IMR-90 (cell line): ENCODE data around the gene HIF1A. TPM values are rescaled to one million over a fixed set of nuclear protein-coding genes. Genes with fewer than 3 reads are reported as not detected.

Source experiments
- ATAC-seq: fragments of 200-7000 bp; cut with Tn5 transposase; 2 replicates; pipeline ENCODE4 v1.9.1; 2020; ENCODE audit warnings: low read depth, mild to moderate bottlenecking, moderate library complexity
- BruUV-seq: library from RNA; stranded (reverse); fragments of 400-500 nt; replicated peaks from 2 replicates; lab custom pipeline; 2021; lab: Mats Ljungman, UMichigan
- CTCF ChIA-PET: fragments of 300-600 bp; formaldehyde crosslinking; extraction: SDS; loops from one replicate; lab custom pipeline; 2021; ENCODE audit warnings: antibody characterized with exemption; lab: Yijun Ruan, JAX
- POLR2A ChIA-PET: fragments of 300-600 bp; sonication (Branson Sonifier 250); formaldehyde crosslinking; loops from one replicate; lab custom pipeline; 2022; ENCODE audit warnings: antibody characterized with exemption; ENCODE audit not compliant: unreplicated experiment; lab: Charles Lee
- DNase-seq: peaks from one replicate; pipeline ENCODE4 v3.0.0; 2013
- H2AFZ ChIP-seq: replicated peaks from 2 replicates; pipeline ENCODE3; 2013; ENCODE audit warnings: low read length, mild to moderate bottlenecking; ENCODE audit not compliant: poor library complexity
- H2AK5ac ChIP-seq: 2 replicates; pipeline ENCODE4 v1.6.1; 2013; ENCODE audit warnings: low read depth, low read length, inconsistent platforms
- H2AK9ac ChIP-seq: replicated peaks from 2 replicates; pipeline ENCODE3; 2013; ENCODE audit warnings: mild to moderate bottlenecking, low read depth, low read length, moderate library complexity; ENCODE audit not compliant: poor library complexity
- H2BK120ac ChIP-seq: 2 replicates; pipeline ENCODE4 v1.6.1; 2013; ENCODE audit warnings: low read depth, low read length, inconsistent platforms
- H2BK15ac ChIP-seq: 3 replicates; pipeline ENCODE4 v1.6.1; 2013; ENCODE audit warnings: low read depth, low read length, inconsistent platforms
- H2BK20ac ChIP-seq: 2 replicates; pipeline ENCODE4 v1.6.1; 2013; ENCODE audit warnings: low read depth, mild to moderate bottlenecking, inconsistent platforms, low read length, moderate library complexity
- H2BK5ac ChIP-seq: 2 replicates; pipeline ENCODE4 v1.6.1; 2013; ENCODE audit warnings: mild to moderate bottlenecking, low read depth, low read length, inconsistent platforms; ENCODE audit not compliant: poor library complexity, severe bottlenecking
- H3K14ac ChIP-seq: replicated peaks from 2 replicates; pipeline ENCODE4 v1.6.1; 2013; ENCODE audit warnings: low read depth, low read length, inconsistent platforms
- H3K18ac ChIP-seq: 2 replicates; pipeline ENCODE4 v1.6.1; 2013; ENCODE audit warnings: low read depth, low read length, control low read depth
- H3K23ac ChIP-seq: 2 replicates; pipeline ENCODE4 v1.6.1; 2013; ENCODE audit warnings: low read depth, low read length, inconsistent platforms
- H3K27ac ChIP-seq: 2 replicates; pipeline ENCODE4 v1.5.1; 2013; ENCODE audit warnings: mild to moderate bottlenecking, control low read depth, low read length; ENCODE audit not compliant: insufficient read depth
- H3K27me3 ChIP-seq: 2 replicates; pipeline ENCODE4 v1.6.1; 2013; ENCODE audit warnings: low read length; ENCODE audit not compliant: control insufficient read depth, insufficient read depth
- H3K36me3 ChIP-seq: 2 replicates; pipeline ENCODE4 v1.6.1; 2013; ENCODE audit warnings: low read length, mixed read lengths; ENCODE audit not compliant: control insufficient read depth, insufficient read depth
- H3K4ac ChIP-seq: 2 replicates; pipeline ENCODE4 v1.6.1; 2013; ENCODE audit warnings: low read depth, low read length, inconsistent platforms
- H3K4me1 ChIP-seq: 2 replicates; pipeline ENCODE4 v1.6.1; 2013; ENCODE audit warnings: low read length, mixed read lengths; ENCODE audit not compliant: control insufficient read depth, insufficient read depth
- H3K4me2 ChIP-seq: 2 replicates; pipeline ENCODE4 v1.6.1; 2013; ENCODE audit warnings: low read depth, mild to moderate bottlenecking, control low read depth, low read length, moderate library complexity
- H3K4me3 ChIP-seq: 2 replicates; pipeline ENCODE4 v1.5.1; 2013; ENCODE audit warnings: low read depth, mild to moderate bottlenecking, control low read depth, low read length, moderate library complexity; ENCODE audit not compliant: insufficient read depth
- H3K56ac ChIP-seq: 2 replicates; pipeline ENCODE4 v1.6.1; 2013; ENCODE audit warnings: low read length, inconsistent platforms; ENCODE audit not compliant: insufficient read depth; ENCODE audit errors: extremely low read depth
- H3K79me1 ChIP-seq, 2 experiments: 2 replicates each; pipeline ENCODE4 v1.6.1; 2013; ENCODE audit warnings: low read length in 2 of 2, inconsistent platforms in 1 of 2, low read depth in 1 of 2
- H3K9ac ChIP-seq: 2 replicates; pipeline ENCODE4 v1.6.1; 2013; ENCODE audit warnings: low read depth, low read length, control low read depth
- H3K9me1 ChIP-seq: 2 replicates; pipeline ENCODE4 v1.6.1; 2013; ENCODE audit warnings: low read length, inconsistent platforms; ENCODE audit not compliant: insufficient read depth
- H3K9me3 ChIP-seq: 2 replicates; pipeline ENCODE4 v1.6.1; 2013; ENCODE audit warnings: low read length; ENCODE audit not compliant: control insufficient read depth, insufficient read depth
- H4K20me1 ChIP-seq: 2 replicates; pipeline ENCODE4 v1.6.1; 2013; ENCODE audit warnings: low read length, inconsistent platforms; ENCODE audit not compliant: insufficient read depth
- H4K5ac ChIP-seq: 2 replicates; pipeline ENCODE4 v1.6.1; 2013; ENCODE audit warnings: mild to moderate bottlenecking, low read depth, low read length, control low read depth
- H4K8ac ChIP-seq, 2 experiments: 2 replicates each; pipeline ENCODE4 v1.6.1; 2013; ENCODE audit warnings: low read depth in 2 of 2, low read length in 2 of 2, control low read depth in 1 of 2, inconsistent platforms in 1 of 2
- H4K91ac ChIP-seq: 2 replicates; pipeline ENCODE4 v1.6.1; 2013; ENCODE audit warnings: low read depth, low read length, inconsistent platforms; ENCODE audit not compliant: insufficient read depth
- CHD1 ChIP-seq: IDR thresholded peaks from 2 replicates; pipeline ENCODE4 v1.6.1; 2012; ENCODE audit warnings: low read depth, low read length, improper control_type of control experiment
- SMC3 ChIP-seq: fragments of 150-350 bp; IDR thresholded peaks from 2 replicates; pipeline ENCODE4 v1.6.1; 2016; ENCODE audit warnings: low read depth, mild to moderate bottlenecking, antibody characterized with exemption, low read length, moderate library complexity
- WGBS, 2 experiments: methylation state at CpG; one replicate each; pipeline versions ENCODE4 v1.1.5 to v1.1.7; 2013; ENCODE audit warnings: missing lambda C conversion rate in 2 of 2; ENCODE audit not compliant: insufficient read length in 1 of 2; ENCODE audit errors: extremely low coverage in 2 of 2; 5-methylcytosine and 5-hydroxymethylcytosine counted together
- dilution Hi-C: fragments of 300-500 bp; cut with HindIII; formaldehyde crosslinking; loops from one replicate; pipeline ENCODE4 v1.14.3; 2018; ENCODE audit warnings: low sequenced_read_pairs; ENCODE audit not compliant: unreplicated experiment
- in situ Hi-C: fragments of 300-500 bp; cut with MboI; formaldehyde crosslinking; loops from 3 replicates; pipeline ENCODE4 v1.14.3; 2019; ENCODE audit warnings: low sequenced_read_pairs, inconsistent platforms, mixed read lengths
- intact Hi-C: fragments of 100-400 bp; cut with micrococcal nuclease; formaldehyde crosslinking; loops from 2 replicates; pipeline ENCODE4 v1.10.0; 2022
- polyA plus RNA-seq, 3 experiments: library from polyadenylated mRNA; depleted of rRNA; stranded (reverse); fragments of >200 nt; gene quantifications; 2 replicates each; pipeline ENCODE4 v1.2.3, GENCODE V29; 2012; ENCODE audit warnings: low replicate concordance in 1 of 3
- total RNA-seq: library from RNA; depleted of rRNA; stranded (reverse); fragments of >200 nt; gene quantifications from 2 replicates; pipeline ENCODE4 v1.2.3, GENCODE V29; 2012
- TF ChIP-seq, protein P1 (sequence below): fragments of 150-350 bp; IDR thresholded peaks from 2 replicates; pipeline ENCODE4 v1.6.1; 2016; ENCODE audit warnings: low read depth, mild to moderate bottlenecking, low read length, moderate library complexity, borderline replicate concordance

HIF1A gene
- total and polyA plus RNA-seq, 2 of the 4 experiments (the other 2 are of a cell fraction): 128 to 301 TPM

DNA sequence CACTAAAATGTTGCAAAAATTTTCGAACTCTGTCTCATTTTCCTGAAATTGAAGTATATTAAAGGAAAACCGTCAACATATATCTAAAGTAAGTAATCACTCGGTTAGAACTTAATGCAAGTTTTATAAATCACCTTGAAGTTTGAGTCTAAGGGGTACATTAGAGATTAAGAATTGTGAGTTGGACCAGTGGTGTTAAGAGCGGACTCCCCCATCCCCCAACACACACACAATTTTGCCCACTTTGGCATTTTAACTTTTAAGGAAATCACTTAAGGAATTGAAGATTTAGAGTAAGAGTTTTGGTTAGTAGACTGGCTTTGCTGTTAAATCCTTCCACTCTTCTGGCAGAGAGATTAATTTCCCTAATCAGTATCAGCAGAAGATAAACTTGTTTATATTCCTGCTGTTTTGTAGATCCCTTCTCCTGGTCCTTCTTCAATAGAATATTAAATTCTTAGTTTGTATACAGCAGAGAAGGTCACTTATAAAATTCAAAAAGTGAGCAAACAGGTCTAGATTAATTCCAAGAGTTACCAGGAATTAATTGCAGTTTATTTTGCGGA, 1.5 kb downstream of the HIF1A start:
- peaks cover 59% of the 10 kb centered on the region for H4K20me1 ChIP-seq
- peaks cover 0 to 8% of the 10 kb centered on the region in 2 experiments; a peak in 2 of 4 replicates for H3K79me1 ChIP-seq
- H3K56ac ChIP-seq: peak overlapping the region; percentile 46
- H2BK15ac ChIP-seq: no peak overlapping the region
- TF ChIP-seq SMC3 (peak; percentile 3; the same call in 1 of the 2 replicates), CHD1 (peak; percentile 61; the same call in 1 of the 2 replicates)
- TF ChIP-seq, protein P1, sequence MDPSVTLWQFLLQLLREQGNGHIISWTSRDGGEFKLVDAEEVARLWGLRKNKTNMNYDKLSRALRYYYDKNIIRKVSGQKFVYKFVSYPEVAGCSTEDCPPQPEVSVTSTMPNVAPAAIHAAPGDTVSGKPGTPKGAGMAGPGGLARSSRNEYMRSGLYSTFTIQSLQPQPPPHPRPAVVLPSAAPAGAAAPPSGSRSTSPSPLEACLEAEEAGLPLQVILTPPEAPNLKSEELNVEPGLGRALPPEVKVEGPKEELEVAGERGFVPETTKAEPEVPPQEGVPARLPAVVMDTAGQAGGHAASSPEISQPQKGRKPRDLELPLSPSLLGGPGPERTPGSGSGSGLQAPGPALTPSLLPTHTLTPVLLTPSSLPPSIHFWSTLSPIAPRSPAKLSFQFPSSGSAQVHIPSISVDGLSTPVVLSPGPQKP: no peak
- no peak overlapping the region for H2AK9ac ChIP-seq
- no peak overlapping the region for H2BK20ac ChIP-seq
- no peaks in the 10 kb centered on the region for H3K9me1 ChIP-seq
- in situ Hi-C loops: no loop called here
- no peak overlapping the region for H2AK5ac ChIP-seq
- no peaks in the 10 kb centered on the region for H3K9me3 ChIP-seq
- H3K4ac ChIP-seq: no peak overlapping the region
- H3K23ac ChIP-seq: peak overlapping the region; percentile 81; the same call in 1 of the 2 replicates
- peak overlapping the region; percentile 90 for H2BK5ac ChIP-seq
- peak overlapping the region; percentile 53; the same call in 1 of the 2 replicates for H3K27ac ChIP-seq
- no TSS peak for BruUV-seq
- no peaks in the 10 kb centered on the region; the same call in 1 of the 2 replicates for H3K36me3 ChIP-seq
- no peak overlapping the region for H2BK120ac ChIP-seq
- no peak for DNase-seq
- no peak overlapping the region for H4K91ac ChIP-seq
- no peaks in the 10 kb centered on the region for H3K27me3 ChIP-seq
- no peaks in the 10 kb centered on the region; the same call in none of the 2 replicates for H3K4me1 ChIP-seq
- peak overlapping the region in 1 of 2 experiments; percentile 5; a peak in 1 of 4 replicates for H4K8ac ChIP-seq
- ChIA-PET CTCF (interaction anchor here (1.5 to 1.7 kb wide), 2 partner anchors 220 to 225 kb away, joined by 5 to 6 read pairs; no protein-coding TSS in a partner anchor), POLR2A (interaction anchor here (0.6 to 2.1 kb wide), 2 partner anchors 134 to 242 kb away, joined by 4 to 9 read pairs; no protein-coding TSS in a partner anchor)
- WGBS, 2 experiments: no CpG with 5 or more reads among the region's 5 CpGs
- intact Hi-C loops: loop anchor here (1.0 to 5.0 kb wide), 2 partner anchors 140 to 235 kb away; no protein-coding TSS in a partner anchor
- H2AFZ ChIP-seq: no peak overlapping the region
- H3K9ac ChIP-seq: peak overlapping the region; percentile 97
- peak overlapping the region; percentile 100 for H3K4me2 ChIP-seq
- dilution Hi-C loops: no loop called here
- peak overlapping the region; percentile 81 for H3K18ac ChIP-seq
- no peak for ATAC-seq
- peak overlapping the region; percentile 94 for H3K4me3 ChIP-seq
- H4K5ac ChIP-seq: peak overlapping the region; percentile 52
- H3K14ac ChIP-seq: no peak overlapping the region; the same call in 1 of the 2 replicates
